NOMO-1 treated with DMSO at 0.1 percent for 48 hours (cell line): ENCODE data around the gene ITPK1.

Source experiments
- DNase-seq: peaks from one replicate; lab custom pipeline; 2025; ENCODE audit not compliant: unreplicated experiment; lab: John Stamatoyannopoulos, UW

ITPK1 gene

DNA sequence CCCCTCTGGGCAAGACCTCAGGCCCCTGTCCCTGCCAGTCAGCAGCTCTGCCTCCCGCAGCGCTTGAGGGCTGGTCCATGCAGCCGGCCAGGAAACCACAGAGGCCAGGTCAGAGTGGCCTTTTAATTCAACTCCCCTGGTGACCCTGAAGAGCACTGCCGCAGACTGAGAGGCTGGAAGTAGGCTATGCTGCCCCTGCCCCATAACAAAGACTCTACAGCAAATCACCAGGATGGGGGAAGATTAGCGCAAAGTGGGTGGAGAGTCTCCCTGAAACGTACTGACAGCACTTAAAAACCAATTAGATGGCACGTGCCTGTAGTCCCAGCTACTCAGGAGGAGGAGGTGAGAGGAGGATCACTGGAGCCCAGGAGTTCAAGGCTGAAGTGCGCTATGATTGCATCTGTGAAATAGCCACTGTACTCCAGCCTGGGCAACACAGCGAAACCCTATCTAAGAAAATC, 70.5 kb downstream of the ITPK1 start:
- DNase-seq, result no peak

DNA sequence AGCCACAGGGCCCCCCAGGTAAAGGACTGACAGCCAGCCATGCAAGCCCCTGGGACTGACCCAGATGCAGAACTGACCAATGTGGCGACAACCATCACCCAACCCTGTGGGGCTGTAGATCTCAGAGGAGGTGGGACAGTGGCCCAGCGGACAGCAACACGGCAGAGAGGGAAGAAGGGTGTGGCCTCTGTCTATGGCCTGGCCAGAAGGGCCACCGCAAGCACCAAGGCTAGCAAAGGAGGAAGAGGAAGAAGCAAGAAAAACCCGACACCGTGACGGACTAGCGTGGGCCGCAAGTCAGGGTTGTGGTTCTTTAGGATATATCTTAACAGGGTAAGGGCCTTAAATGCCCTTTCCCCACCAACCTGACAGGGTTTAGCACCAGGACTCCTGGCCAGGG, 71.2 kb downstream of the ITPK1 start:
- peak; percentile 67 for DNase-seq

DNA sequence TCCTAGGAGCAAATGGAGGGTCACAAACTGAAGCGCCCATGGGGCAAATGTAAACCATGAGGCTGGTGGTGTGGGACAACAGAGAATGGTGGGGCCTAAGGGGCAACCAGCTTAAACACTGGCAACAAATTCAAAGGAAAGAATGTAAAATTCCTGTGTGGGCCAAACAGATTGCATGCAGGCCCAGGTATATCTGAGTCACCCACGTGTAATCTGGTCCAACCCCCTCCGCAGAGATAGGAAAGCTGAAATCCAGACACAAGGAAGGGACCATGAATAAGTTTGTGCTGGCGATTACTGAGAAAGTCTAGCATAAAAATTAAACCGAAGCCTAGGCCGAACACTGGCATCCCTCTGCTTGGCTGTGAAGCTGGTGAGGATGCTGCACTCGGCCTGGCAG, 71.6 kb downstream of the ITPK1 start:
- DNase-seq, result no peak

DNA sequence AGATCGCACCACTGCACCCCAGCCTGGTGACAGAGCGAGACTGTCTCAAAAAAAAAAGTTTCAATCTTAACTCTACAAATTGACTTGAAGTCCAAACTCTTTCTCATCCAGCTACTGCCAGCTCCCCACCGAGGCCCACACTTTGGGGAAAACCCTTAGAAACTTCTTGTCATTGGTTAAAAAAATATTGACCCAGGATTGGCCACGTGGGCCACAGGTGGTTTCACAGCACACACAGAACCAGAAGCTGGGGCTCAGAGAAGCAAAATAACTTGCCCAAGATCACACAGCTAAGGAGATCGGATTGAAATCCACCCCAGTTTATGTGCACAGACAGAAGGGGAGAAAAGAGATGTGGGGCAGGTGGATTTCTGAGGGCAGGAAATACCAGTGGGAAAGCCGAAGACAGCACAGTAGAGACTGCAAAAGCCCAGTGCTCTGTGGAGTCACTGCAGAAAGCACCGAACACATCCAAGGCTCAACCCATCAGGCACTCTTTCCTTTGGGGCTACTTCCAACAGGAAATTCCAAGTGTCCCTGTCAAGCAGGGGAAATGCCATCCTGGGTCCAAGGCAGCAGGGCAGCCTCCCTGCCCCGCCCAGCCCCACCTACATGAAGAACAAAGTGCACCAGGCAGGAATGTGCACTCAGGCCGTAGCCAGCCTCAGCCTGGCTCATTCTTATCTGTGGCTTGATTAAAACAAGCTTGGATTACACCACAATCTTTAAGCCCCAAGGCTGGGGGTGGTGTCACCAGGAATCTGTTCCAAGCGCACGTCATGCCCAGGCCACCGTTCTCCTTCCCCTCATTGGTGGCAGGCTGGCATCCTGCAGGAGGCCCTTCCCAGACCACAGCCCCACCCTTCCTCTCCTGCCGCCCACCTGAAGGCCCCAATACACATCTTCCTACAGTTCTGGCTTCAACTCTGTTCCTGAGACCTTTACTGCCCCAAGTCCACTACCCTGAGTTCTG, 72.5 kb downstream of the ITPK1 start:
- DNase-seq, result no peak

DNA sequence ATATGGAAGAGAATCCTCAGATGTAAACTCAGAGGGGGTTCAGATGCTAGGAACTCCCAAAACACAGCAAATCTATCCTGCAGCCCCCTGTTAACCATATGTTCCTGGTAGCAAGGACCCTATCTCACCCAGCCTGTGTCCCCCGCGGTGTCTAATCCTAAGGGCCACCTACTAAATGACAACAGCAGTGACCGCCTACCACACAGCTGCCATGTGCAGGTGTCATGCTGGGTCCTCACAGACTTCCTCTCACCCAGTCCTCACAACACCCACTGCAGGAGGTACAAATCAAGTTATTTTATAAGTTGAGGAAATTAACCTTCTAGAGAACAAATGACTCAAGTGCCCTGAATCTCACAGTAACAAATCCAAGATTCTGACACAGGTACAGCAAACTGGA, 73.9 kb downstream of the ITPK1 start:
- no peak for DNase-seq

DNA sequence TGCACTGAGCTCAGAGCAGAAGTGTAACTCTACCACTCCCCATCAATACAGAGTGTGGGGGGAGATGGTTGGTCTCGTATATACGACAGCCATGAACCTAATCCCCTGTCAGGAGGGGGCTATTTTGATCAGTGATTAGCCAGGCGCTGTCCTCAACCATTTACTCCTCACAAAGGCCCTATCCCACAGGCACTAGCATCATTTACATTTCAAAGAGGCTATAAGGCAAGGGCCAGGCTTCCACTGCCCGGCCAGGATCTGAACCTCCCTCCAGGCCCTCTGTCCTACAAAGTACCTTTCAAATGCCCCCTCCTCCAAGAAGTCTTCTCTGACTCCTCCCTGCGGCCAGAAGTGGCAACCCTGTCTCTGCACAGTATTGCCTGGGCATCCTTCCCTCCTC, 74.7 kb downstream of the ITPK1 start:
- no peak for DNase-seq

DNA sequence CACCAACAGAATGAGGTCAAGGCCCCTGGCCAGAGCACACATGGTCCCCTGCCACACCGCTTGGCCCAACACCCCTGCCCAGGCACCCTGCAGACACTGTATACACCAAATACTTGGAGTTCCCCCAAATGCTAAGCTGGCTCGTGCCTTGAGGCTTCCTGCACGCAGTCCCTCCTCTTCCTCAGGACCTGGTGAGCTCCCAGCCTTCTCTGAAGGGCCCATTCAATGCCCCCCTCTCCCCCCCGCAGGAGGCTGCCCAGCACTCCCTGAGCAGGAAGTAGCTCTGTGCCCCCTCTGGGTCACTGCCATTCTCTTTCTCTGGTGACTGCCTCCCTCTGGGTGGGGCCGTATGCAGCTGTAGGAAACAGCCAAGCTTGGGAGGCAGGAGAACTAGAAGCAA, 75.3 kb downstream of the ITPK1 start:
- no peak for DNase-seq

DNA sequence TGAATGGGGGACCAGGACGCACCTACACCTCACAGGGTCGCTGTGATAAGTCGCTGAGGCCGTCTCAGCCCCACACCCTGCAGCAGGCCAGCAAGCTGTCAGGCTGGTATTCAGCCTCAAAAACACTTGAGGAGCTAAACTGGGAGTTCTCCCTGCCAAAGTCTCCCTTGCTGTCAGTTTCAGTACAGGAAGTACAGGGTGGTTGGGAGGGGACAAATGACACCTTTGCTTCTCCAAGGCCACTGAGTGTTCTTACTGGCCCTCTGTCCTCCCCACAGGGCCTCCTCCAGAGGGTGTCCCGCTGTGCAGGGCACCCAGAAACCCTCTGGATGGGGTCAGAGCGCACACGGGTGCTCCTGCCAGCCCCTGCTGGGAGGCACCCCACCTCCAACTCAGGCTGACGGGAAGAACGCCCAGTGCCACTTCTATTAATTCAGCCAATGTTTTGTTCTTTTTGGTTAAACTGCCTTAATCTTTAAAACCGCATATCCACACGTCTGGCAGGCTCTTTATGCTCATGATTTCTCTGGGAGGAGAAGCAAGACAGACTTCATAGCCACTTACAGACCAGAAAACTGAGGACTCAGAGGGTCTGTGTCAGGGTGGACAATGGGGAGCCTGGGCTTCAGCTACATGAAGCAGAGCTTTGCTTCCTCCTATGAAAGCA, 75.9 kb downstream of the ITPK1 start:
- DNase-seq, result no peak

DNA sequence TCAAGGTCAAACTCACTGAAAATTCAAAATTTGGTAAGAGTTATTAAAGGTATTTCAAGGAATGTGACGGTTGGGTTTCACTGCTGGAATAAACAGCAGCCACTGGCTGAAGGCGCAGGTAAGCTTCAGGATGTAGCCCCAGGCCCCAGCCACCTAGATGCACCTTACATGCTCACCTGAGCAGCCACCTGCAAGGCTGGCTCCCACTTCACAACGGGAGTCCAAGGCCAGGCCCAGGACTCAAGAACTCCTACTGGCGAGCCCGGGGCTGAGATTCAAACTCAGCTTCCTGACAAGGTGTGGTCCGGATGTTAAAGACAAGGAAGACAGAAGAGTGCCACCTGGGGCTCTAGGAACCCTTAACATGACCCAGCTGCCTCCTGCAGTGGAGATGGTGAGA, 78.4 kb downstream of the ITPK1 start:
- DNase-seq, result no peak

DNA sequence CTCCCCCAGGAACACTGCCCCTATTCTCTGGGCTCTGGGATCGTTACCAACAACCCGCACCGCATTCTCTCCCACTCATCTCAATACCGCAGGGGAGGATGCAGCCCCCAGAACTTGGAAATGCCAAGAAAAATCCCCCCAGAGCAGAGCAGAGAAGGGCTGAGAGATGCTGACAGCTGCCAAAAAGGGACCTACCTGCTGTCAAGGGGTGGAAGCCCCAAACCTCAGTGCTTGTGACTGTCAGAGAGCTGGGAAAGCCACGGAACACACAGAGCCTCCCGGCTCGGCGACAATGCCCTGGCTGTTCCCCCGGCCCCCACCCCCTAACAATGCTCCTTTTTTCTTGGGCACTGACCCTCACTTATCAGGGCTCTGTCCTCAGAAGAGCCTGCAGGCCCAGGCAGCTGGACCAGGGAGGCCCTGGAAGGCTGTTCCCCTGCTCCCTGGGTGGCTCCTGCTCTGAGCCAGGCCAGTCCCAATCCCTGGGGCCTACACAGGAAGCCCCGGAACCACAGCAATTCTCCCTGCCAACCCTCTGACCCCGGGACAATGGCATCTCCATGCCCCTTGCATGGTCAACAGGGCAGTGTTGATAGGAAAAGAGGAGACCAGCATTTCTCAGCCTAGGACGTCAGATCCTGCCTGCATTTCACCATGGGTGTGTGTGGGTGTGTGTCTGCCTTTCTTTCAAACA, 78.9 kb downstream of the ITPK1 start:
- no peak for DNase-seq

DNA sequence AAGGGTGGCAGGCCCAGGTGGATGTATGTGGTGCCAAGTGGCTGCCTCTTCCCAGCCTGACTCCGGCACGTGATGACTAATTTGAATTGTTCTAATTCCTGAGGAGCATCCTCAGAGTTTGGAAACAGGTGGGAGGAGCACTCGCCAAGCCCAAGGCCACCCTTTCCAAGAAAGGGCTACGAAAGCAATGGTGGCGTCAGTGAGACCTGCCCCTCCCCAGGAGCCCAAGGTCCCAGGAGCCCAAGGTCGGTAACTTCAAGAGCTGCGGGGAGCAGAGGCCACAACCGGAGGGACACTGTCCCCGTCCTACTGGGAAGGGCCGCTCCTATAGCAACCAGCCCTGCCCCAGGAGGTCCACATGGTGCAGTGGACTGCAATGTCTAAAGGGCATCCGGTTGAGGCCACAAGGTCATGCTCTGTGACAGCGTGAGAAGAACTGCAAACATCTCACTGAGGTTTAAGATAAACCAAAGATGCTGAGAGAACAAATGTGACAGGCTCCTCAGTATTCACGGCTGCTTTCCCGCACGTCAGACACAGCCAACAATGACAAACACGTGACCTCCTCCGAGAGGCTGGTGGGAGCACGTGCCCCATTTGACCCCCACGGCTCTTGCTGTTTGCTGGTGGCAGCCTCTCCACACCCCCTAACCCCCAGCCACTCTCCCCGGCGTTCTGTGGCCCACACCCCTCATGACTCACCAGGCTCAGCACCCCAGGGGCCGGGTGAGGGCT, 79.6 kb downstream of the ITPK1 start:
- no peak for DNase-seq

DNA sequence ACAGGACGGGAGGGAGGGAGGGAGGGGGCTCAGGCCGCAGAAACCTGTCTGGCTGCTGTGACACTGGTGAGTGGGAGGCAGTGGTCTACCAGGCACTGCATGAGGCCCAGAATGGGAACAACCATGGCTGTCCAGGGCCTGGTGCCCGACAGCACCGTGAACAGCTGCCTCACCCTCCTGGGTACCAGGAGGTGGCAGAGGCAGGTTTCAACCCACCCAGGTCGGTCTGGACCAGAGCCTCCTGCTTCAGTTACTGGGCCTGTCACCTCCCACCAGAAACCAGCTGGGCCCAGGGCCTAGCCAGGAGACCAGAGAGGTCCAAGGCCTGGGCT, 80.2 kb downstream of the ITPK1 start:
- DNase-seq, result no peak

DNA sequence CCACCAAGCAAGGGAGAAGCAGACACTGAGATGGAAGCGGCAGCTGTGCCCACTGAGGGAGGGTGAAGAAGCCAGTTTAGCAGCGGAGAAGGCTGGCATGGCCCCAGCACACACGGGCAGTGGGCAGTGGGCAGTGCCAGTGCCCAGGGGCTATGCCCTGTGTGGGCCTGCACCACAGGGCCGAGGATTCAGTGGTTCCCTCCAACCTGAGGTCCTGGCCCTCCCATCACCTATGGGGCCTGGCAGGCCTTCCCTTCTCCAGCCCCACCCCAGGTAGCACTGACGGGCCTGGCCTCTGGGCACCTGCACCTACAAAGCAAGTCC, 81.1 kb downstream of the ITPK1 start:
- DNase-seq, result no peak

DNA sequence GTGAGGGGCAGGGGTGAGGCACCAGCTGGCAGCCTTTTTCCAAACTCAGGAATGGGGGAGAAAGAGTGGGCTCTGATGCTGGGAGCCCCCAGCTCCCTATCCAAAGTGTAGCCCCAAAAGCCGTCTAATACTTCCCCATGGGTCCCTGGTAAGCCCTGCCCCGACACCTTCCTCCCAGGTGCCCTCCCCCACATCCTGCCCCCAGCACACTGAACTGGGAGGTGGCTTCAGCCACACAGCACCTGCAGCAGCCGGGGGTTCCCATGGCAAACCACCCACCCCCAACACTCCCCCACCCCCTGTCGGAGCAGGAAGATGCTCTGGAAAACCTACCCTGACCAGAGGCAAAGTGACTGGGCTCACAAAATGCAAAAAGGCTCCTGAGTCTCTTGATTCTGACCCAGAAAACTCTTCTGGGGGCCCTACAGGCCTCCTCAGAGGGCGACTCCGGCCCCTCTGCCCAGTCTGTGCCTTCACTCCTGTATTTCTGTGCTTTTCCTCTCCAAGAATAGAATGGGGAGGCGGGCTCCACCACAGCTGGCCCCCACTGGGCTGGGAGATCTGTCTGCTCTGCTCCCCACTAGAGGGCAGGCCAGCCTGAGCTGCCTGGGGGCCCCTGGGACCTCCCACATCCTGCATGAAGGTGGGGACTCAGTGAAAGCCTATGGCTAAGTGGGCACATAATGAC, 81.6 kb downstream of the ITPK1 start:
- DNase-seq, result no peak

DNA sequence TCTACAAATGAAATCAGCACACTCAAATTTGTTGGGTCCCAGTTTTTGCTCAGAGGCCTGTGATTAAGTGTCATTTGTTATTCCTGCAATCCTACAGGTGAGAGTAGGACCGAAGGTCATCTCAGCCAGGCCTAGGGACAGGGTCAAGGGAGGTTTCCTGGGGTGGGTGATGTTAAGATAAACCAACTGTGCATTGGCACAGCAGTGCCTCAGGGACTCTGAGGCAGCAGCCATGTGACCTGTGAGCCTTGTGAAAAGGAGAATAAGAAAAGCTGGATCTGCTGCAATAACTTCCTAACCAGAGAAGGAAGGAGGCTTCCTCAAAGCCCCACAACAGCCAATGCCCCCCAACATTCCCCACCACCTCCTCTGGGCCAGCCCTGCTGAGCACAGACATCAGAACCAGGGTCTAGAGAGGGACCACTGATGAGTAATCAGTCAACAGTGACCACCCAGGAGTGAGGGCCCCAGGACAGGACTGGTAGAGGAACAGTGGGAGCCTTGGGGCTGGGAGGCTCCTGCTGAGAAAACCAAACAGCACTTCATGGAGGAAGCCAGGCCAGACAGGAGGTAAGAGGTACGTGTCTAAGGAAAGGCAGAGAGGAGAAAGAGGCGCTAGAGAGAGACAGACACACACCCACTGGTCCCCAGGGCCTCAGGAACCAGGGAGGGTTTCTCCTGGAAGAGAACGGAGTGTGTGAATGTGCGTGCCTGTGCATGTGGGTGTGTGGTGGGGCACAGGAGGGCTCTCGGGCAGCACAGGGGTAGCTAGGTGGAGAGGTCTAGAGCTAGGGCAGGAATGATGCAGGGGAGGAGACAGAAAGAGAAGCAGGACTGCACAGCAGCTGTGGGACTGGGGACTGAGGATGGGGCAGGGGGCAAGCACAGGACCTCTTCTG, 82.4 kb downstream of the ITPK1 start:
- DNase-seq, result no peak

DNA sequence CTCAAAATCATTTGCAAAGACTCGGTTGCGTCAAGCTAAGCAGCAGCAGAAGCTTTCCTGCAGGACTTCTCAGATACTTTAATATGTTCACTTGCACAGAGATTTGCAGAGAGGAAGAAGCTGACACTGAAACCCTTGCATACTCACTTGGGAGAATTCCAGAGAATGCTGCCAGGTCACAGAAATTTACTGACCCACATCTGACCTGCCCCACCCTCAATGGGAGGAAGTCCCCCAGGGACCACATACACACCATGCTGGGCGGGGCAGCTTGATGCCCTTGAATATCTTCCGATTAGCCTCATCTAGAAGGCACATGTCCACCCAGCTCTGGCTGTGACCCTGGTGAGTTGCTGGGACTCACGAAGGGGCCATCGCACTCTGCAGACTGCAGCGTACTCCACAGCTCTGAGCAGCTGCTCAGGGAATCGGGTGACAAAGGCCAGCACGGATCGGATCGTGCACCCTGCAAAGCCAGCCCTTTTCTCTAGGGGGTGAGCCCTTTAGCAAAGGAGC, 83.2 kb downstream of the ITPK1 start:
- DNase-seq, result peak; percentile 67

DNA sequence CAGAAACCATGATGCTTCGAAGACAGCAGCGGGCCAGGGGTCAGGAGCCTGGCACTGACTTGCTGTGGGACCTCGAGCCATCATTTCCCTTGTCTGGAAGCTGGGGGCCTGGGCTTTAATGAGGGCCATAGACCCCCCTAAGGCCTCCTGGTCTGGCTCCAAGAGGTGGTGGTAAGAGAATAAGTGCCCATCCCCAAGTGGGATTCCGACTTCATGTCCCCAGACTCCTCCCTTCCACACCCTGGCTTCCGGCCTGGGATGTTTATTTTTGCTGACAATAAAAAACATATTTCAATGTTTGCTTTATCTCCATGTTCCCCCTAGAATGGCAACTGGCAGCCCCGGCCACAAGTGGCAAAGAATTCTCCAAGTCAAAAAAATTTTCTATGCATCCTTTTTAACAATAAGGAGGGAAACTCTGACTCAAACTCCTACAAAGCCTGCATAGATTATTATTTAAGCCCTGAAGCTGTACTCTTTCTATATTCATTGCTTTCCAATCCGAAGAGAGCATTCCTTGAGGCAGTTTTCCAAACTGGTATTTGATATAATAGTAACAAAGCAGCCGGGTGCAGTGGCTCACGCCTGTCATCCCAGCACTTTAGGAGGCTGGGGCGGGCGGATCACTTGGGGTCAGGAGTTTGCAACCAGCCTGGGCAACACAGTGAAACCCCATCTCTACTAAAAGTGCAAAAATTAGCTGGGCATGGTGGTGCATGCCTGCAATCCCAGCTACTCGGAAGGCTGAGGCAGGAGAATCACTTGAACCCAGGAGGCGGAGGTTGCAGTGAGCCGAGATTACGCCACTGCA, 84.0 kb downstream of the ITPK1 start:
- DNase-seq, result no peak

DNA sequence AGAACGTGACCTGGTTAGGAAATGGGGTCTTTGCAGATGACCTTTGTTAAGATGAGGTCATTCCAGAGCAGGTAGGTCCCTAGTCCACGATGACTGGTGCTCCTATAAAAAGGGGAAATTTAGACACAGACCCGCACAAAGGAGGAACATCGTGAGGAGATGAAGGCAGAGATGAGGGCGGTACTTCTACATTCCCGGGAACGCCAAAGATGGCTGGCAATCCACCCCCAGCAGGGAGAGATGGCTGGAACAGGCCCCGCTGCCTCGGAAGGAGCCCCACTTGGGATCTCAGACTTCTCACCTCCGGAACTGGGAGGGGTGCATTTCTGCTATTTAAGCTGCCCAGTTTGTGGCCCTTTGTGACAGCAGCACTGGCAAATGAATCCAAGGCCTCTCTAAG, 85.0 kb downstream of the ITPK1 start:
- no peak for DNase-seq
